Neural cell (in vitro differentiated cells): Measurements from ENCODE around the gene PXMP2.
"Not testable (repeated sequence)": the region's sequence is repeated elsewhere in the genome, so short reads cannot be mapped to it uniquely, and the experiment has no call there.

Experiments
- CTCF ChIP-seq: fragments of 450-650 bp; IDR thresholded peaks from 2 replicates; pipeline ENCODE4 v1.5.1; 2014; ENCODE audit warnings: antibody characterized with exemption, mild to moderate bottlenecking, moderate library complexity; ENCODE audit not compliant: poor library complexity, severe bottlenecking
- EP300 ChIP-seq: fragments of 450-650 bp; conservative IDR thresholded peaks from 2 replicates; pipeline ENCODE4 v1.6.1; 2014; ENCODE audit warnings: antibody characterized with exemption, mild to moderate bottlenecking, moderate library complexity; ENCODE audit not compliant: poor library complexity, severe bottlenecking
- EZH2 ChIP-seq: fragments of 200-600, 300-800 bp; shearing (Covaris generic), sonication (generic); IDR thresholded peaks from 2 replicates; pipeline ENCODE4 v1.6.1; 2014; ENCODE audit warnings: antibody characterized with exemption, low read length, borderline replicate concordance, mild to moderate bottlenecking; ENCODE audit not compliant: insufficient read depth, poor library complexity, severe bottlenecking
- MXI1 ChIP-seq: fragments of 450-650 bp; conservative IDR thresholded peaks from 2 replicates; pipeline ENCODE4 v1.6.1; 2014; ENCODE audit warnings: antibody characterized with exemption, mild to moderate bottlenecking; ENCODE audit not compliant: poor library complexity, severe bottlenecking
- POLR2AphosphoS5 ChIP-seq: IDR thresholded peaks from 2 replicates; pipeline ENCODE4 v1.6.1; 2012
- RAD21 ChIP-seq: fragments of 450-650 bp; conservative IDR thresholded peaks from 2 replicates; pipeline ENCODE4 v1.6.1; 2014; ENCODE audit warnings: antibody characterized with exemption, mild to moderate bottlenecking, moderate library complexity
- TAF1 ChIP-seq: IDR thresholded peaks from 2 replicates; pipeline ENCODE4 v1.6.1; 2012; ENCODE audit warnings: low read depth

- not testable (repeated sequence) for TF ChIP-seq POLR2AphosphoS5, MXI1, EZH2, CTCF, TAF1, RAD21, EP300
Observed at GRCh38 chr12:132694888-132695287, 7.5 kb downstream of the PXMP2 start.
